Measurements from ENCODE around the gene PRKCE.

PRKCE gene

DNA sequence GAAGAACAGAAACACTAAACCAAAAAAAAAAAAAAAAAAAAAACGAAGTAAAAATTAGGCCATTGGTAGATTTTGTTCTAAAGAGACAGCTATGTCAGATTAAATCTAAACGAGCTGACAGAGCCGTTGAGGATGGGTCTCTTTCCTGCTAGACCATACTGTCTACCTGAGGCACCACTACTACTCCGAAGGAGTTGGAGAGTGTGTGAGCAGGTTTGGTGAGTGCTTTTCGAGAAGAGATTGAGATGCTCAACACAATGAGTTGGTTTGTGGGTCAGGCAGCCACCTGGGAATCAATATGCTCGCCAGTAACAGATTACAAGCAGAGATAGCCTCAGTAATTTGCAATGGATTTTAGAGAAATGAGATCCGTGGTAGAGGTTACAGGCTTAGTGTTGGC lies 364.2 kb downstream of the PRKCE start:
- H3K9me3 ChIP-seq (ENCODE audit: control insufficient read depth, low read length), result no peaks in the 10 kb centered on the region
- no peak overlapping the region for H3K4me3 ChIP-seq (ENCODE audit: extremely low read depth, insufficient read depth, low read length, poor library complexity, severe bottlenecking)
- H3K36me3 ChIP-seq (ENCODE audit: control insufficient read depth, insufficient read depth, low read length), result peaks cover 61% of the 10 kb centered on the region
- peak overlapping the region; percentile 81 for H3K27ac ChIP-seq (ENCODE audit: low read depth, low read length, severe bottlenecking)
- 51 to 69% methylated on average over 4 to 5 of the region's 7 CpGs for WGBS, 2 experiments (ENCODE audit: insufficient coverage in 2 of 2)
- peaks cover 11% of the 10 kb centered on the region for H3K4me1 ChIP-seq (ENCODE audit: control insufficient read depth, insufficient read depth, low read length, poor library complexity, severe bottlenecking)

DNA sequence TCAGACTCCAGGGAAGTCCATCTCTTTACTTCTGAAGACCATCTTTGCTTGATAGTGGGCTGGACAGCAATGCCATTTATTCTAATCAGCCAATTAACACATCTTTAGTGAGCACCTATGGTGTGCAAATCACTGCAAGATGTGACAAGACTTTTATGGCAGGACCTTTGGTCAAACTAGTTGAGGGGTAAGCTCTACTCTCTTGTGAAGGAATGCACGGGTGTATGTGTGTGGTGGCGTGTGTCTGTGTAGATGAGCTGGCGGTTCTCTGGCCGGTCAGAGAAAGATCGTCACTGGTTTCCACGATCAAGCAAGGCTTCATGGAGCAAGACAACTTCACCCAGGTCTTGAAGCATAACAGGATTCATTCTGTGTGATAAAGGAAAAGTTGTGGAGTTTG lies 364.6 kb downstream of the PRKCE start:
- WGBS, 2 experiments (ENCODE audit: insufficient coverage in 2 of 2), result 89 to 100% methylated on average over 4 to 6 of the region's 6 CpGs
- H3K36me3 ChIP-seq (ENCODE audit: control insufficient read depth, insufficient read depth, low read length), result peaks cover 64% of the 10 kb centered on the region
- no peaks in the 10 kb centered on the region for H3K9me3 ChIP-seq (ENCODE audit: control insufficient read depth, low read length)
- H3K4me1 ChIP-seq (ENCODE audit: control insufficient read depth, insufficient read depth, low read length, poor library complexity, severe bottlenecking), result peaks cover 11% of the 10 kb centered on the region
- peak overlapping the region; percentile 81 for H3K27ac ChIP-seq (ENCODE audit: low read depth, low read length, severe bottlenecking)
- no peak overlapping the region for H3K4me3 ChIP-seq (ENCODE audit: extremely low read depth, insufficient read depth, low read length, poor library complexity, severe bottlenecking)

DNA sequence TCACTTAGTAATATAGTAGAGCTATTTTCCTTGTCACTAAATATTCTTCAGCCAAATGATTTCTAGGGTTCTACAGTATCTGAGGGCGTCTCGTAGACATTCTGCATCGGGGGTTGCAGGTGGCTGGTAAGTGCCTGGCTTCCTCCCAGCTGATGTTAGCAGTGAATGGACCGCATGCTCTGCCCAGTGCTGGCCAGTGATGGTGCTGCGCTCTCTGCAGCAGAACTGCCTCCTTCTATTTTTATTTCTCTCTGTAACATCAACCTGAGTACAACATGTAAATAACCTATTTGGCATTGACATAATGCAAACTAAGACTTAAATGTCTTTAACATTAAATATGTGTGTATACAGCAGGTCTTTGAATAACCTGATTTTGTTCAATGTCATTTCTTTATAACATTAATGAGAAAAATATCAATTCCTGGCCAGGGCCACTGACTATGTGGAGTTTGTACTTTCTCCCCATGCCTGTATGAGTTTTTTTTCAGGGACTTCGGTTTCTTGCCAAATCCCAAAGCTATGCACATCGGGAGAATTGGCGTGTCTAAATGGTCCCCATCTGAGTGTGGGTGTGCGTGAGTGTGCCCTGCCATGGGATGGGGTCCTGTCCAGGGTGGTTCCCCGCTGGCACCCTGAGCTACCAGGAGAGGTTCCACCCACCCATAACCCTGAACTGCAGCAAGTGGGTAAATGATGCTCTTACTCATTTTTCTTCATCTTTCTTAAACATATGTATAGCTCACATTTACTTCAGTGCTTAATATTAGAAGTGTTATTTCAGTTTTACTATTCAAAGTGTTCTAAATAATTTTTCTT lies 367.5 kb downstream of the PRKCE start:
- 86 to 93% methylated on average over 7 to 10 of the region's 10 CpGs for WGBS, 2 experiments (ENCODE audit: insufficient coverage in 2 of 2)

DNA sequence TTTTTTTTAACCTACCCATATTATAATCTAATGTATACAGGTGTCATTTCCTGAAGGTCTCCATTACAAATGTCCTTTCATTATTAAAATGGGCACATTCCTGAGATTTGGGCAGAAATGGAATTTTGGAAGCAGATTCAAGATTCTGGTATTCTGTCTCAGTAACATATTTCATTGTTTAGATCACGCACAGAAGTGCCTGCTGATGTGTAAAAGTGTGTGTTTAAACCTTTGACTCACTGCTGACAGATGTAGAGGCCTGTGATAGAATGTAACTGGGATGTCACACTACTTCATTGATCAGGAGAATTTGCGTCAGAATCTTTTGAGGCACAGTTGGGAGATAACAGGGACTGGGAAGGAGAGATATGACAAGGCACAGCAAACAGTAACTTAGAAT lies 368.9 kb downstream of the PRKCE start:
- H3K36me3 ChIP-seq (ENCODE audit: control insufficient read depth, insufficient read depth, low read length), result peaks cover 42% of the 10 kb centered on the region
- no peak overlapping the region for H3K27ac ChIP-seq (ENCODE audit: low read depth, low read length, severe bottlenecking)
- WGBS, 2 experiments (ENCODE audit: insufficient coverage in 2 of 2), result 92 to 100% methylated on average over 2 of the region's 2 CpGs
- H3K4me3 ChIP-seq (ENCODE audit: extremely low read depth, insufficient read depth, low read length, poor library complexity, severe bottlenecking), result no peak overlapping the region
- peaks cover 7% of the 10 kb centered on the region for H3K4me1 ChIP-seq (ENCODE audit: control insufficient read depth, insufficient read depth, low read length, poor library complexity, severe bottlenecking)
- H3K9me3 ChIP-seq (ENCODE audit: control insufficient read depth, low read length), result no peaks in the 10 kb centered on the region

More for the DNA sequence above, 367.5 kb downstream of the PRKCE start:
- H3K4me1 ChIP-seq (ENCODE audit: control insufficient read depth, insufficient read depth, low read length, poor library complexity, severe bottlenecking), result peaks cover 11% of the 10 kb centered on the region
- H3K36me3 ChIP-seq (ENCODE audit: control insufficient read depth, insufficient read depth, low read length), result peaks cover 42% of the 10 kb centered on the region
- H3K9me3 ChIP-seq (ENCODE audit: control insufficient read depth, low read length), result no peaks in the 10 kb centered on the region
- no peak overlapping the region for H3K4me3 ChIP-seq (ENCODE audit: extremely low read depth, insufficient read depth, low read length, poor library complexity, severe bottlenecking)
- H3K27ac ChIP-seq (ENCODE audit: low read depth, low read length, severe bottlenecking), result no peak overlapping the region

DNA sequence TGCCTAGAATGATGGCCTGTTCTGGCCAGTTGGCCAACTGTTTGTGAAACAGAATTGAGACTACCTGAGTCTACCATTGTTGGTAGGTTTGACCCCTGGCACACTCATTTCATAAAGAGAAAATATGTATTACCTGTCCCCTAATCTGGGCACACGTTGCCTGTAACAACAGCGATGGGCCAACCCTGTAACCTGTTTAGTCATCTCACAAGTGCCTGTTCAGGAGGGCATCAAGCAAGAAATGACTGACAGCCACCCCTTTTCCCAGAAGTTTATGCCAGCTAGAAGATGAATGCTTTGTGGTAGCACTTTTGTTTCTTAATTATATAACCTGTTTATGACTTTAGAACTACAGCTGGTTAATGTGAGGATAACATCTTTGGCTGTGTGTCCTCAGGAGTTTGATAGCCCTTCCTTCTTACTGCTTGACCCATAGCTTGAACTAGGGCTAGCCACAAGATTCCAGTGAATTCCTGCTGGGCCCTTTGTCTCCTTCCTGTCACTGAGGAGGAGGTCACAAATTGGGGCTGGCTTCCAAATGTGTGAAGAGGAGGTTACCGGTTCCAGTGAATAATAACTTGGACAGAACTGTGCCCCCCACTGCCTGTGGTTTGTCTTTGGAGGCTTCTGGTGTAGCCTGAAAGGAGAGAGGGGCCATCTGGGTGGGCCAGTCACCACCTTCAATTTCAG lies 371.8 kb downstream of the PRKCE start:
- 70 to 100% methylated on average over 2 to 3 of the region's 3 CpGs for WGBS, 2 experiments (ENCODE audit: insufficient coverage in 2 of 2)
- H3K9me3 ChIP-seq (ENCODE audit: control insufficient read depth, low read length), result no peaks in the 10 kb centered on the region
- no peaks in the 10 kb centered on the region for H3K4me1 ChIP-seq (ENCODE audit: control insufficient read depth, insufficient read depth, low read length, poor library complexity, severe bottlenecking)
- peaks cover 25% of the 10 kb centered on the region for H3K36me3 ChIP-seq (ENCODE audit: control insufficient read depth, insufficient read depth, low read length)
- H3K27ac ChIP-seq (ENCODE audit: low read depth, low read length, severe bottlenecking), result no peak overlapping the region
- no peak overlapping the region for H3K4me3 ChIP-seq (ENCODE audit: extremely low read depth, insufficient read depth, low read length, poor library complexity, severe bottlenecking)

DNA sequence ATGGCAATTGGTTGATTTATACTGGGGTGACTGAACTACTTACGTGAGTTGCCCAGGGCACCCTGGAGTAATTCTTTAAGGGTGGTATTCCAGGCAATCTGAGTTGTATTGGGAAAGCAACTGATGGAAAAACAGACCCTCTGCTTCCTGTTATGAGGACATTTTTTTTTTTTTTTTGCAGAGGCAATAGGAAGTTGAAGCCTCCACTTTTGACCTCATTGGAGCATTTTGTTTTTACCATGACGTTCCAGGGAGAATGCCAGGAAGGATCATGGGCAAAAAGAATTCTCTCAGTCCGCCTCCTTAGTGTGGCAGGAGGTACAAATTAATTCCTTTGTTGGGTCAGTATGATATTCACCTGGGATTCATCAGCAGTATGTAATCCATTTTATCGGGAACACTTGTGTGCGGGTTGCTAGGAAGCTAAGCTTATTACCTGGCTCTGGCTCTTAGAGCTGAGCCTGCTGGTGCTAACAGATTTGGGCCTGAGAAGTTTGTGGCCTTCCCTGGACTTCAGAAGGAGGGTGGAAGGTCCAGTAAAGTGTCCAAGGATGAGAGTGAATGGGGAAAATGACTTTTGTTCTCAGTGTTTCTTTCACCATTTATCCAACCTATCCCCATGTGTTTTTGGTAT lies 372.8 kb downstream of the PRKCE start:
- no peaks in the 10 kb centered on the region for H3K9me3 ChIP-seq (ENCODE audit: control insufficient read depth, low read length)
- WGBS, 2 experiments (ENCODE audit: insufficient coverage in 2 of 2), result 92 to 93% methylated on average over 4 to 5 of the region's 5 CpGs
- no peak overlapping the region for H3K4me3 ChIP-seq (ENCODE audit: extremely low read depth, insufficient read depth, low read length, poor library complexity, severe bottlenecking)
- H3K4me1 ChIP-seq (ENCODE audit: control insufficient read depth, insufficient read depth, low read length, poor library complexity, severe bottlenecking), result no peaks in the 10 kb centered on the region
- H3K27ac ChIP-seq (ENCODE audit: low read depth, low read length, severe bottlenecking), result no peak overlapping the region
- H3K36me3 ChIP-seq (ENCODE audit: control insufficient read depth, insufficient read depth, low read length), result peaks cover 19% of the 10 kb centered on the region

DNA sequence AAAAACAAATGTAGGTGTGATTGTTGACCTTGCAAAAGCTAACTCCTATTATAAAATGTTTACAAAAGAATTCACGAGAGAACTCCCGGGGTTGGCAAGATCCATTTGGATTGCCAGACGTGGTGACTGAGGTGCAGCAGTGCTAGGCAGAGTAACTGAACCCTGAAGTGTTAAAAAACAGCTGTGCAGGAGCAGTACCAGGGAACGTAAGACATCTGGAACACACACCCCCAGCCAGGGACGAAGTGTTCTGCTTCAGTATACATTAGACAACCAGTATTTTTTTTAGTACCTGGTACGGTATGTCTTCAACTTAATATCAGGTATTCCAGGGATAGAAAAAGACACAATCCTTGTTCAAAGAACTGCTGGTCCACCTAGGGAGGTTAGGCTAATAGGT lies 373.6 kb downstream of the PRKCE start:
- Histone ChIP-seq H3K36me3 (ENCODE audit: control insufficient read depth, insufficient read depth, low read length) (peaks cover 16% of the 10 kb centered on the region), H3K9me3 (ENCODE audit: control insufficient read depth, low read length) (no peaks in the 10 kb centered on the region), H3K4me3 (ENCODE audit: extremely low read depth, insufficient read depth, low read length, poor library complexity, severe bottlenecking) (no peak overlapping the region), H3K27ac (ENCODE audit: low read depth, low read length, severe bottlenecking) (no peak overlapping the region), H3K4me1 (ENCODE audit: control insufficient read depth, insufficient read depth, low read length, poor library complexity, severe bottlenecking) (no peaks in the 10 kb centered on the region)
- WGBS, 2 experiments (ENCODE audit: insufficient coverage in 2 of 2), result 70 to 100% methylated on average over 1 to 3 of the region's 6 CpGs

DNA sequence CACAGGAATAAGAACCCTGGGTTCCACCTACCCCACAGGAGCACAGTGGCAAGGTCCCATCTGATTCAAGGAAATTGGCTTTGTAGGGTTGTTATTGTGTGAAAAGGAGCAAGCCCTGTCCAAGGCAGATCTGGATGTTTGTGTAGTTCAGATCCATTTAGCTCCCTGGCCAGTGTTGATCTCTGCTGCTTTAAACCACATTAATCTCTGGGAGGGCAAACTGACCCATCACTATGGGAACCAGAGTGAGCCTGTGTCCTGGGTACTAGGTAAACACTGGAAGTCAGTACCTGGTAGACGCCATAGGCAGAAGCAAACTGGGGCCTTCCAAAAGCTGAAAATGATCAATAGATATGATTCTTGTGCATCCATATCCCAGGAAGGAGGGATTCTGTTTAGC lies 374.2 kb downstream of the PRKCE start:
- H3K36me3 ChIP-seq (ENCODE audit: control insufficient read depth, insufficient read depth, low read length), result peaks cover 10% of the 10 kb centered on the region
- H3K9me3 ChIP-seq (ENCODE audit: control insufficient read depth, low read length), result no peaks in the 10 kb centered on the region
- no peak overlapping the region for H3K27ac ChIP-seq (ENCODE audit: low read depth, low read length, severe bottlenecking)
- 100% methylated on average over 1 of the region's 1 CpG; no CpG with 5 or more reads in 1 of the 2 experiments for WGBS, 2 experiments (ENCODE audit: insufficient coverage in 2 of 2)
- no peaks in the 10 kb centered on the region for H3K4me1 ChIP-seq (ENCODE audit: control insufficient read depth, insufficient read depth, low read length, poor library complexity, severe bottlenecking)
- H3K4me3 ChIP-seq (ENCODE audit: extremely low read depth, insufficient read depth, low read length, poor library complexity, severe bottlenecking), result no peak overlapping the region

DNA sequence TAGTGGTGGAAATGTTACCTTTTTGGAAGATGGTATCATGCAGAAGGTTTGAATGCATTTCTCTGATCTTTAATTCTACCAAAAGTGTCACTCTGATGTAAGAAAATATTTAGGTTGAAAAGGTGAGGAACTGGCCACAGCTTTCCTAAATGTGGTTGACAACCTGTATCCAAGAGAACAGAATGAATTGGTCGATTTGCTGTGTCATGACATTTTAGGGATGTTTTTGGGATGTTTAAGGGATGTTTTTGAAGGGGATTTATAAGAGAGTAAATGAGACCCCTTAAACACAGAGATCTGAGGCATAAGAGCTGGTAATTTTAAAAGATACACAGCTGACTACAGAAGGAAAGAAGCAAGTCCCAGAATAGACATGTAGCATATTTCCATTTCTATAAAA lies 375.0 kb downstream of the PRKCE start:
- WGBS, 2 experiments (ENCODE audit: insufficient coverage in 2 of 2), result 92 to 100% methylated on average over 1 of the region's 1 CpG
- Histone ChIP-seq H3K36me3 (ENCODE audit: control insufficient read depth, insufficient read depth, low read length) (peaks cover 2% of the 10 kb centered on the region), H3K4me1 (ENCODE audit: control insufficient read depth, insufficient read depth, low read length, poor library complexity, severe bottlenecking) (no peaks in the 10 kb centered on the region), H3K9me3 (ENCODE audit: control insufficient read depth, low read length) (no peaks in the 10 kb centered on the region), H3K27ac (ENCODE audit: low read depth, low read length, severe bottlenecking) (no peak overlapping the region), H3K4me3 (ENCODE audit: extremely low read depth, insufficient read depth, low read length, poor library complexity, severe bottlenecking) (no peak overlapping the region)

DNA sequence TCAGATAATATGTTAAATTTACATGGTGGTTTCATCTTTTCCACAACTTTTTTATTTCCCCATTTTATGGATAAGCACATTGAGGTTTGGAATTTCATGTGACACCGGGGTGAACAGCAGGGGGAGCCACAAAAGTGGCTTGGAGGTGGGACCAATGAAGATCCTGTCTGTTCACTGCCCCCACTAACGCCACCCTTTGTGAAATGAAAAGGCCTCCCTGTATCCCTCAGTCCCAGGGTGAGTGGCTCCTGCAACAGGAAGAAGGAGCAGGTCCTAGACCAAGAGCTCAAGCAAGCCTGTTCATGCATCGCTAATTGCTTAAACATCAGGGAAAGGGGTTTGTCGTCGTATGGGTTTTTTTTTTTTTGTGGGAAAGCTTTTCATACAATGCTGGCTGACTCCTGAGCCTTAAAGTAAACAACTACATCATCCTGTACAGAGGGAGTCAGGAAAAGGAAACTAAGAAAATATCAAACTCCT lies 377.9 kb downstream of the PRKCE start:
- no peaks in the 10 kb centered on the region for H3K4me1 ChIP-seq (ENCODE audit: control insufficient read depth, insufficient read depth, low read length, poor library complexity, severe bottlenecking)
- peak overlapping the region; percentile 68 for H3K27ac ChIP-seq (ENCODE audit: low read depth, low read length, severe bottlenecking)
- peaks cover 3% of the 10 kb centered on the region for H3K36me3 ChIP-seq (ENCODE audit: control insufficient read depth, insufficient read depth, low read length)
- H3K9me3 ChIP-seq (ENCODE audit: control insufficient read depth, low read length), result no peaks in the 10 kb centered on the region
- WGBS, 2 experiments (ENCODE audit: insufficient coverage in 2 of 2), result 100% methylated on average over 2 of the region's 5 CpGs; no CpG with 5 or more reads in 1 of the 2 experiments
- H3K4me3 ChIP-seq (ENCODE audit: extremely low read depth, insufficient read depth, low read length, poor library complexity, severe bottlenecking), result no peak overlapping the region
